ENCODE results near the gene TWF2. TPM values are rescaled to one million over a fixed set of nuclear protein-coding genes. Genes with fewer than 3 reads are reported as not detected.

Gene TWF2
- total and polyA plus RNA-seq, 9 of the 15 experiments (the other 6 are each of a cell fraction or from before 2014, with no cell fraction given): 0.11 to 61.9 (median 29.7) TPM

DNA sequence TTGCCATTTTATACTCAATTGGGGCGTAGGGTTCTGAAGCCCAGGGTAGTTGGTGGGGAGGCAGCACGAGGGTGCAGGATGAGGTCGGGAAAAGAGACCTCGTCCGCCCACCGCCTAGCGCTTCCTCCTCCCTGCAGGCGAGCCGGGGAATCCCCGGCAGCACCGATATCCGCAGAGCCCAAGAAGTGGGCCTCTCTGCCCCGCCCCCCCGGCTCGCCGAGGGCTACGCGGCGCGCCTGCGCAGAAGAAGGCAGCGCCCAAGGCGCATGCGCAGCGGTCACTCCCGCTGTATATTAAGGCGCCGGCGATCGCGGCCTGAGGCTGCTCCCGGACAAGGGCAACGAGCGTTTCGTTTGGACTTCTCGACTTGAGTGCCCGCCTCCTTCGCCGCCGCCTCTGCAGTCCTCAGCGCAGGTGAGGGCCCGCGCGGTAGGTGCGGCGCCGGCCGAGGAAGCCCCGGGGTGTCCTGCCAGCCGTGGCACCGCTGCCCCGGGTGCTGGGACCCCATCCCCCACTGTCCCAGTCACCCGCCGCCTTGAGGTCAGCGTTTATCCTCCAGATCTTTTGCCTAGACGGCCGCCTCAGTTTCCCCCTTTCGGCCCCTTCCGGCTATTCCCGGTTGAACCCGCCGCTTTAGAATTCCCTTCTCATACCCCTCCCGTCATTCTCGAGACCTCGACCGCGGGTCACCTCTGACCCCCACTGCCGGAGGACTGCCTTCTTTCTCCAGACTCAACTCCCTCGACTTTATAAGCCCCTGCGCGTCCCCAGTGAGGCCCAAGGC lies 40.9 kb downstream of the TWF2 start, which contains the start of gene ALAS1 (continued):
- TF ChIP-seq CXXC5 (CRISPR knock-in tag; IDR thresholded peaks at IDR 0.05): peak; percentile 68
- no peak for TF ChIP-seq SMC3 (conservative IDR thresholded peaks at IDR 0.05; ENCODE audit: insufficient read depth, low read depth, low read length)
- TF ChIP-seq CREB1 (IDR thresholded peaks at IDR 0.05): no peak
- 0 out of 2 replicates have a peak, but pooled peaks have one; percentile 20 for TF ChIP-seq CREB1 (CRISPR knock-in tag; IDR thresholded peaks at IDR 0.05)
- peak; percentile 78; the same call in 1 of the 2 replicates for TF ChIP-seq PHF8 (IDR thresholded peaks at IDR 0.05; ENCODE audit: borderline replicate concordance, low read length)
- TF ChIP-seq, protein P1, sequence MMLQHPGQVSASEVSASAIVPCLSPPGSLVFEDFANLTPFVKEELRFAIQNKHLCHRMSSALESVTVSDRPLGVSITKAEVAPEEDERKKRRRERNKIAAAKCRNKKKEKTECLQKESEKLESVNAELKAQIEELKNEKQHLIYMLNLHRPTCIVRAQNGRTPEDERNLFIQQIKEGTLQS (IDR thresholded peaks at IDR 0.05): no peak
- TF ChIP-seq, protein P1 (CRISPR knock-in tag; conservative IDR thresholded peaks at IDR 0.05): no peak
- TF ChIP-seq ZBTB7A (IDR thresholded peaks at IDR 0.05; ENCODE audit: borderline replicate concordance, control insufficient read depth, low read depth, low read length): peak; percentile 41; the same call in 1 of the 2 replicates
- peak; percentile 94 for TF ChIP-seq TBP (optimal IDR thresholded peaks at IDR 0.05; ENCODE audit: low read depth, low read length)
- TF ChIP-seq EP400 (IDR thresholded peaks at IDR 0.05): 0 out of 2 replicates have a peak, but pooled peaks have one; percentile 35
- 0 out of 2 replicates have a peak, but pooled peaks have one; percentile 14 for TF ChIP-seq BCOR (IDR thresholded peaks at IDR 0.05)
- no peak for TF ChIP-seq FOXM1 (IDR thresholded peaks at IDR 0.05; ENCODE audit: low read depth)
- TF ChIP-seq FOXM1 (CRISPR knock-in tag; IDR thresholded peaks at IDR 0.05; ENCODE audit: low read depth): peak; percentile 23; the same call in 1 of the 2 replicates
- TF ChIP-seq, protein P2, sequence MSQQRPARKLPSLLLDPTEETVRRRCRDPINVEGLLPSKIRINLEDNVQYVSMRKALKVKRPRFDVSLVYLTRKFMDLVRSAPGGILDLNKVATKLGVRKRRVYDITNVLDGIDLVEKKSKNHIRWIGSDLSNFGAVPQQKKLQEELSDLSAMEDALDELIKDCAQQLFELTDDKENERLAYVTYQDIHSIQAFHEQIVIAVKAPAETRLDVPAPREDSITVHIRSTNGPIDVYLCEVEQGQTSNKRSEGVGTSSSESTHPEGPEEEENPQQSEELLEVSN (IDR thresholded peaks at IDR 0.05; ENCODE audit: borderline replicate concordance in 1 of 2, extremely low read depth in 1 of 2, insufficient read depth in 1 of 2, insufficient read length in 1 of 2, low read depth in 1 of 2, low read length in 1 of 2, poor library complexity in 1 of 2, severe bottlenecking in 1 of 2): peak in 1 of 2 experiments; percentile 61
- TF ChIP-seq, protein P3, sequence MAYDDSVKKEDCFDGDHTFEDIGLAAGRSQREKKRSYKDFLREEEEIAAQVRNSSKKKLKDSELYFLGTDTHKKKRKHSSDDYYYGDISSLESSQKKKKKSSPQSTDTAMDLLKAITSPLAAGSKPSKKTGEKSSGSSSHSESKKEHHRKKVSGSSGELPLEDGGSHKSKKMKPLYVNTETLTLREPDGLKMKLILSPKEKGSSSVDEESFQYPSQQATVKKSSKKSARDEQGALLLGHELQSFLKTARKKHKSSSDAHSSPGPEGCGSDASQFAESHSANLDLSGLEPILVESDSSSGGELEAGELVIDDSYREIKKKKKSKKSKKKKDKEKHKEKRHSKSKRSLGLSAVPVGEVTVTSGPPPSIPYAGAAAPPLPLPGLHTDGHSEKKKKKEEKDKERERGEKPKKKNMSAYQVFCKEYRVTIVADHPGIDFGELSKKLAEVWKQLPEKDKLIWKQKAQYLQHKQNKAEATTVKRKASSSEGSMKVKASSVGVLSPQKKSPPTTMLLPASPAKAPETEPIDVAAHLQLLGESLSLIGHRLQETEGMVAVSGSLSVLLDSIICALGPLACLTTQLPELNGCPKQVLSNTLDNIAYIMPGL (CRISPR knock-in tag; IDR thresholded peaks at IDR 0.05): no peak
- TF ChIP-seq KLF13 (tag; IDR thresholded peaks at IDR 0.05; ENCODE audit: borderline replicate concordance, low read depth): peak; percentile 74
- peak; percentile 33; the same call in 1 of the 2 replicates for TF ChIP-seq GABPB1 (CRISPR knock-in tag; IDR thresholded peaks at IDR 0.05)
- TF ChIP-seq, protein P4, sequence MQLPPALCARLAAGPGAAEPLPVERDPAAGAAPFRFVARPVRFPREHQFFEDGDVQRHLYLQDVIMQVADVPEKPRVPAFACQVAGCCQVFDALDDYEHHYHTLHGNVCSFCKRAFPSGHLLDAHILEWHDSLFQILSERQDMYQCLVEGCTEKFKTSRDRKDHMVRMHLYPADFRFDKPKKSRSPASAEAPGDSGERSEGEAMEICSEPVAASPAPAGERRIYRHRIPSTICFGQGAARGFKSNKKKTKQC (CRISPR knock-in tag; IDR thresholded peaks at IDR 0.05): peak; percentile 34; the same call in 1 of the 2 replicates
- TF ChIP-seq, protein P5, sequence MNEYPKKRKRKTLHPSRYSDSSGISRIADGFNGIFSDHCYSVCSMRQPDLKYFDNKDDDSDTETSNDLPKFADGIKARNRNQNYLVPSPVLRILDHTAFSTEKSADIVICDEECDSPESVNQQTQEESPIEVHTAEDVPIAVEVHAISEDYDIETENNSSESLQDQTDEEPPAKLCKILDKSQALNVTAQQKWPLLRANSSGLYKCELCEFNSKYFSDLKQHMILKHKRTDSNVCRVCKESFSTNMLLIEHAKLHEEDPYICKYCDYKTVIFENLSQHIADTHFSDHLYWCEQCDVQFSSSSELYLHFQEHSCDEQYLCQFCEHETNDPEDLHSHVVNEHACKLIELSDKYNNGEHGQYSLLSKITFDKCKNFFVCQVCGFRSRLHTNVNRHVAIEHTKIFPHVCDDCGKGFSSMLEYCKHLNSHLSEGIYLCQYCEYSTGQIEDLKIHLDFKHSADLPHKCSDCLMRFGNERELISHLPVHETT (CRISPR knock-in tag; conservative IDR thresholded peaks at IDR 0.05 in 1 of 2, IDR thresholded peaks at IDR 0.05 in 1 of 2): peak in 1 of 2 experiments; percentile 35; a peak in 1 of 4 replicates
- TF ChIP-seq PPARD (CRISPR knock-in tag; IDR thresholded peaks at IDR 0.05): no peak

Measured in K562 (cell line).